MG63 (cell line): ENCODE measurements around the gene TENT5C. TPM values are rescaled to one million over a fixed set of nuclear protein-coding genes. Genes with fewer than 3 reads are reported as not detected.
A peak's percentile ranks its signal among the peaks of the same experiment; 100 is the strongest.

Source experiments
- DNase-seq: peaks from one replicate; pipeline ENCODE4 v3.0.0-alpha.2; 2020
- H3K27me3 ChIP-seq: fragments of 250-450 bp; sonication (Bioruptor Pico); 2 replicates; pipeline ENCODE4 v1.5.1; 2020; ENCODE audit warnings: mild to moderate bottlenecking, moderate library complexity
- H3K36me3 ChIP-seq: fragments of 250-450 bp; sonication (Bioruptor Pico); 2 replicates; pipeline ENCODE4 v1.5.1; 2020; ENCODE audit warnings: mild to moderate bottlenecking, moderate library complexity
- H3K4me3 ChIP-seq: fragments of 250-450 bp; sonication (Bioruptor Pico); 2 replicates; pipeline ENCODE4 v1.5.1; 2020; ENCODE audit warnings: mild to moderate bottlenecking, moderate library complexity
- H3K9me3 ChIP-seq: fragments of 250-450 bp; sonication (Bioruptor Pico); 2 replicates; pipeline ENCODE4 v1.5.1; 2020; ENCODE audit warnings: mild to moderate bottlenecking, moderate library complexity
- total RNA-seq: library from RNA; depleted of rRNA; stranded (reverse); fragments of >200 nt; shearing (Covaris generic); gene quantifications from 2 replicates; pipeline ENCODE4 v1.2.3, GENCODE V29; 2014; ENCODE audit warnings: low replicate concordance

The TENT5C gene
- total RNA-seq, 1 experiment from 2014 or later: 6.2 TPM

GRCh38 chr1:117582451-117582850 lies 23.4 kb upstream of the TENT5C start:
- no peaks in the 10 kb centered on the region for H3K27me3 ChIP-seq

GRCh38 chr1:117583247-117583646 lies 22.6 kb upstream of the TENT5C start:
- no peaks in the 10 kb centered on the region for H3K9me3 ChIP-seq
- H3K36me3 ChIP-seq: no peaks in the 10 kb centered on the region
- DNase-seq: no peak
- H3K4me3 ChIP-seq: no peak overlapping the region
- no peaks in the 10 kb centered on the region for H3K27me3 ChIP-seq

More at GRCh38 chr1:117582451-117582850, 23.4 kb upstream of the TENT5C start:
- peak; percentile 43 for DNase-seq
- Histone ChIP-seq H3K4me3 (no peak overlapping the region), H3K9me3 (no peaks in the 10 kb centered on the region), H3K36me3 (no peaks in the 10 kb centered on the region)

DNA sequence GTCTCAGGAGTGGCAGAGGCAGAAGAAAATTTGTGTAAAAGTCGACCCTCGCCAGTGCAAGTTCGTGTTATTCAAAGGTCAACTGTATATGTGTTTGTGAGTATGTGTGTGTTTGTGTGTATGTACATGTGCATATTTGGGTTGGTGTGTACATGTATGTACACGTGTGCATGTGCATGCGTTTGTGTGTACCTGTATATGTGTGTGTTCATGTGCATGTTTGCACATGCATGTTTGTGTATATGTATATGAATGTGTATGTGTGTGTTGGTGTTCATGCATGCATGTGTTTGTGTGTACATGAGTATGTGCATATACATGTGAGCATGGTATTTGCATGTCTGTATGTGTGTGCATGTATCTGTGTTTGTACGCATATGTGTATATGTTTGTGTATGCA lies 21.7 kb upstream of the TENT5C start:
- no peaks in the 10 kb centered on the region for H3K27me3 ChIP-seq
- no peak for DNase-seq
- no peaks in the 10 kb centered on the region for H3K9me3 ChIP-seq
- no peak overlapping the region for H3K4me3 ChIP-seq
- no peaks in the 10 kb centered on the region for H3K36me3 ChIP-seq

DNA sequence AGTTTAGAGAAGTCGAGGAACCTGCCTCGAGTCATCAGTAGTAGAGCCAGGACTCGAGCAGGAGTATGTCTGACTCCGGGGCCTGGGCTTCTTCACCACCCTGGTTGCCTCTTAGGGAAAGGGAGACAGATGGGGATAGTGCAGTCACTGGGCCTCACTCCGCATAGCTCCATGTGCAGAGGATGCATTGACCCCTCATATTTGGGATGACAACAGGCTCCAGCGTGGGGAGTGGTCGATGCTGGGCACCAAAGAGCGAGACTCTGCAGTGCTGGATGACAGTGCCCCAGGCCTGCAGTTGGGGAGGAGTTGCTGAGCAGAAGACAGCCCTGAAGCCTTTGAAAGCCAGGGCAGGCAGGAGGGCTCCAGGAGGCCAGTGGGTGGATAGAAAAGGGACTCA lies 20.8 kb upstream of the TENT5C start:
- Histone ChIP-seq H3K4me3 (no peak overlapping the region), H3K36me3 (no peaks in the 10 kb centered on the region), H3K9me3 (no peaks in the 10 kb centered on the region), H3K27me3 (no peaks in the 10 kb centered on the region)
- DNase-seq: no peak

DNA sequence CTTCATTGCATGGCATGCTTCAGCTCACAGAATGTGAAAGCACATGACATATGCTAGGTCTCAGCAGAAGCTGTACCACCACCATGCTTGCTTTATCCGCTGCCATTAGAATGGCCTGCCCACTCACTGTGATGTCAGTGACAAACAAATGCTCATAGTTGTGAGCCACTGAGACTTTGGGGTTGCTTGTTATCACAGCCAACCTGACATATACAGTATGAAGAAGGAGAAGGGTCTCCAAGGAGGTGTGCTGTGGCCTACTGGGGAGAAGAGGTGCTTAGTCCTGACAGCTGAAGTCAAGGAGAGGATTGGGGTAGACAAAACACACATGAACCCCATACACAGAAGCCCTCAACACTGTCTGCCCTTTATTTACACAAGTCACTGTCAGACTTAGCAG lies 19.5 kb upstream of the TENT5C start:
- Histone ChIP-seq H3K27me3 (no peaks in the 10 kb centered on the region), H3K4me3 (no peak overlapping the region), H3K36me3 (no peaks in the 10 kb centered on the region), H3K9me3 (no peaks in the 10 kb centered on the region)
- no peak for DNase-seq

DNA sequence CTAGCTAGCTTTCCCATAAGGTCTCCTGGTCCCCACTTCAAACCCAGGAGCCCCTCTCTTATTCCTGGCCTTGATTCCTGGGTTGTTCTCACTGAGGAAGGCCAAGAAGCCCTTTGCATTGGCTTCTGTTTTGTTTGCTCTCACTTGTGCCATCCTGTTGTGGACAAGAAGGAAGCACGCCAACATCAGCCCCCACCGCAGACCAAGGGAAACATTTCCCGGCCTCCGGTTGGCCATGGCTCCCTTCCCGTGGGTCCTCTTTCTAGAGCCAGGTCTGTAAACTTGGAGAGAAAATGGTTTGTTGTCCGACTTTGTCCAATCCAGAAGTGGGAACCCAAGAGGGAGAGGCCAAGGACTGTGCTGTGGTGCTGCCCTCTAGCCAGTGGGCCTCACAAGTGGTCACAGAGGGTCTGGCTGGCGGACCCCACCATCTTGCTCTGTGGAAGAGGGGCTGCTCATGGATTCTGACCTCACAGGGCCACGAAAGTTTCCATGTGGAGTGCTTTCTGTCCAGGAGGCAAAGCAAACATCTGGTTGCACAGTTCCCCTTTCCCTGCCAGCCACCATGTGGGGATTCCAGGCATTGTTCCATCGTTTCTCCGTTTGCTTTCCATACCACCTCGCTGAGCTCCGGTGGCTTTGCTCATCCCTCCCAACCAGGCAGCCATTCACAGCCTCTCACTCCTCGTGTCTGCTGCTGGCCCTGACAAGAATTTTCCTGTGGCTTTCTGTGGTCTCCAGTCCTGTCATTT lies 18.9 kb upstream of the TENT5C start:
- Histone ChIP-seq H3K36me3 (no peaks in the 10 kb centered on the region), H3K27me3 (no peaks in the 10 kb centered on the region), H3K4me3 (no peak overlapping the region), H3K9me3 (no peaks in the 10 kb centered on the region)
- no peak for DNase-seq

DNA sequence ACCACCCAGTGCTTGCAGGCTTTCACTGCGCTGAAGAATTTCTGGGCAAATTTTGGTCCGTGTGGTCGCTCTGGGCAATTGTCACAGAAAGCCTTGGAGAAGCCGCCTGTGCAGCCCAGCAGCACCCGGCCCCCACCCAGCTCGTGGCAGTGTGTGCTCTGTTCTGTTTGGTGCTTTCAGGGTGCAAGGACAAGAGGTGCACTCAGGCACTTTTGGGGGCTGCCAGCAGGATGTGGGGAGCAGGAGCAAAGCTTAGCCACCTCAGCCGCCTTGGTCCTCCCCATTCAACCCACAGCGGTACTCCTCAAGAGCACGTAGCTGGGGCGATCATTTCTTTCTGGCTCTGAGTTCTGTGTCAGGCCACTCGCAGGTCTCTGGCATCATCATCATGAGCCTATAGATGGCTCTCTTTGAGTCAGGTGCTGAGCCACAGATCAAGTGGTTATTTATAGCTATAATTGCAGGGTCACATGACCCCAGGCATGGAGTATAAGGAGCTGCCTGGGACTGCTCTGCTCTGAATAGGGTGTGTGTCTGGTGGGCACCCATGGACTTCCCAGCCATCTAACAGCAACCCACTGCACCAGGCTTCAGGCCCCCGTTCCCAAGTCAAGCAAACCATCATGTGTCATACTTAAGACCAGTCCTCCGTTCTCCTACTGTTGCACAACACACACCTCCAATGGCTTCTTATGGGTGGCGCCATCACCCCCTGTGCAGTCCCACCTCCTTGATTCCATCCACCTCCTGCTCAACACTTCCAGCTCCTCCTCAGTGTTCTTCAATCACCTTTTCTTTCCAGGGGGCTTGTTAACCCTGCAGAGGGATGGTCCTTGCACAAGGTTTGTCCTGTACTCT lies 18.1 kb upstream of the TENT5C start:
- no peak for DNase-seq
- H3K9me3 ChIP-seq: no peaks in the 10 kb centered on the region
- no peak overlapping the region for H3K4me3 ChIP-seq
- no peaks in the 10 kb centered on the region for H3K27me3 ChIP-seq
- no peaks in the 10 kb centered on the region for H3K36me3 ChIP-seq

DNA sequence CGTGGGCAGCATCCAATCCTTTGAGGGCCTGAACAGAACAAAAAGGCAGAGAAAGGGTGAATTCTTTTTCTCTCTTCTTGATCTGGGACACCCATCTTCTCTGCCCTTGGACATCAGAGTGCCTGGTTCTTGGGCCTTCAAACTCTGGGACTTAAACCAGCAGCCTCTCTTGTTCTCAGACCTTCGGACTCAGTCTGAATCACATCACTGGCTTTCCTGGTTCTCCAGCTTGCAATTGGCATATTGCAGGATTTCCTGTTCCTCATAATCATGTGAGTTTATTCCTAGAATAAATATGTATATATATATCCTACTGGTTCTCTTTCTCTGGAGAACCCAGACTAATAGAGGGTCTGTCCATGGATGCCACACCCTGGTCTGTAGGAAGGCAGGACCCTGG lies 16.3 kb upstream of the TENT5C start:
- Histone ChIP-seq H3K27me3 (no peaks in the 10 kb centered on the region), H3K9me3 (no peaks in the 10 kb centered on the region)
- no peak for DNase-seq

GRCh38 chr1:117590273-117590925 lies 15.4 kb upstream of the TENT5C start:
- no peak overlapping the region for H3K4me3 ChIP-seq
- no peaks in the 10 kb centered on the region for H3K27me3 ChIP-seq
- H3K9me3 ChIP-seq: no peaks in the 10 kb centered on the region
- no peaks in the 10 kb centered on the region for H3K36me3 ChIP-seq
- DNase-seq: no peak

More for the DNA sequence above, 16.3 kb upstream of the TENT5C start:
- Histone ChIP-seq H3K36me3 (no peaks in the 10 kb centered on the region), H3K4me3 (no peak overlapping the region)

GRCh38 chr1:117591252-117591651 lies 14.6 kb upstream of the TENT5C start:
- Histone ChIP-seq H3K36me3 (no peaks in the 10 kb centered on the region), H3K27me3 (no peaks in the 10 kb centered on the region), H3K9me3 (no peaks in the 10 kb centered on the region), H3K4me3 (no peak overlapping the region)
- no peak for DNase-seq

GRCh38 chr1:117592155-117592554 lies 13.7 kb upstream of the TENT5C start:
- H3K36me3 ChIP-seq: no peaks in the 10 kb centered on the region
- no peak for DNase-seq
- H3K27me3 ChIP-seq: no peaks in the 10 kb centered on the region
- no peaks in the 10 kb centered on the region for H3K9me3 ChIP-seq
- no peak overlapping the region for H3K4me3 ChIP-seq

GRCh38 chr1:117594261-117594990 lies 11.4 kb upstream of the TENT5C start:
- no peaks in the 10 kb centered on the region for H3K27me3 ChIP-seq
- H3K4me3 ChIP-seq: no peak overlapping the region
- H3K9me3 ChIP-seq: no peaks in the 10 kb centered on the region
- no peaks in the 10 kb centered on the region for H3K36me3 ChIP-seq
- no peak for DNase-seq

DNA sequence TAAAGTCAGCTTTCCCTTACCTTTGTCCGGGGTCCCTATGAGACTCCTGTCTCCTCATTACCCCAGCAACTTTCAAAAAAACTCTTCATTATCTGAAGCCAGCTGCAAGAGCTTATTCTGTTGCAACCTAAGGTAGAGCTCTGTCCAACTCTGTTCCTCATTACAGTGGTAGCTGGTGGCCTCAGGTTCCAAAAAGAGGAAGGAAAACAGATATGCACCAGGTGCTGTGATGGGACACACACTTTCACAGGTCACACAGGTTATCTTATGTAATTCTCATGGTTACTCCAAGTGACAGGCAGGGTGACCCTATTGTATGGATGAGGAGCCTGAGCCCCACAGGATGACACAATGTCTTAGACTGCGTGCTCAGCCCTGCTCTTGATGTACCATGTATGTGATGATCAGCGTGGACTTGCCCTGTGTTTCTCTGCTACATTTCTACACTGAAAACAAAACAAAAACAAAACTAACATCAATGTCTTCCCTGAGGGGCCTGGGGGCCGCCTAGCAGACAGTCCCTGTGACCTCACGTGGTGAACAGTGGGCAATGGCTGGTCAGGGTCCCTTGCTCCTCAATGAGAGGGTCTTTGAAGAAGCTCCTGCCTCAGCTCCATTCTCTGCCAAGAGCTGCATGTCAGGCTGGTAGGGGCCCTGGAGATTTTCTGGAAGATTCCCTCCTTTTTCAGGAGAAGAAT lies 9.7 kb upstream of the TENT5C start:
- DNase-seq: no peak

GRCh38 chr1:117598489-117598888 lies 7.4 kb upstream of the TENT5C start:
- no peaks in the 10 kb centered on the region for H3K27me3 ChIP-seq
- H3K4me3 ChIP-seq: no peak overlapping the region
- no peak for DNase-seq
- no peaks in the 10 kb centered on the region for H3K36me3 ChIP-seq
- H3K9me3 ChIP-seq: no peaks in the 10 kb centered on the region

More for the DNA sequence above, 9.7 kb upstream of the TENT5C start:
- Histone ChIP-seq H3K36me3 (no peaks in the 10 kb centered on the region), H3K4me3 (no peak overlapping the region), H3K27me3 (no peaks in the 10 kb centered on the region), H3K9me3 (no peaks in the 10 kb centered on the region)

DNA sequence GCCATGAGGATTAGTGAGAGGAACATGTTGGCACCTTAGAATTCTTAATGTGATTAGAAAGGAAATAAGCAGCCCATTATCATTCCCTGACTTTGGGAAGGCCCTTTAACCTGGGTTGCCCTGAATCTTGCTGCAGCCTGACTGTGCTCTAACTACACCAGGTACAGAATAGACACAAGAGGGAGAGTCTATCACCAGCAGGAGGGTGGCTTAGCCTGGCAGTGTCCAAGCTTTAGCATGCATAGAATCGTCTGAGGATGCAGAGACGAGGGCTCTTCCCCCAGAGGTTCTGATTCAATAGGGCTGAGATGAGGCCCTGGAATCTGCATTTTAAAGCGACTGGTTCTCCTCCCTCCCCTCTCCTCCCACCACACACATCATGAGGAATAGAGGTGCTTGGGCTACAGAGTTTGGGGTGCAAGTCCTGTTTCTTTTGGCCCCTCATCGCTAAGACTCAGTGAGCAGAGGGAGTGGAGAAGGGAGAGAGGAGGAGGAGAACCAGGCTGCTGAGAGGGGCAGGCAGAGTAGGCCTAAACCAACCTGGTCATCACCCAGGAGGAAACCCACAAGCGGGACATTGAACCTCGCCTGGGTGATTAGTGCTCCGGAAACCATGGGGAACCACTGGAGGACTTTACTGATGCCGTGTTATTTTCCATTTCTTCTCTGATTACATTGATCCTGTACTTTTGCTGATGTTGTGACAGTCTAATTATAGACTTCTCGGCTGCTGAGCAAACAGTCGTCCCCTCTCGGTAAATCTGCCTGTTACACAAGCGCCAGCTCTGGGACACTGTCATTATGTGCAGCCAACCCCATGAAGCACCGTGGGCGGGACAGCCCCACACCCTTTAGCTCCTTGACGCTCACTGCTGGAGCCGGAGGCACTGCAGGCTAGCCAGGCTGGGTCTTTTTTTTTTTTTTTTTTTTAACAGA lies 6.3 kb upstream of the TENT5C start:
- Histone ChIP-seq H3K4me3 (no peak overlapping the region), H3K36me3 (no peaks in the 10 kb centered on the region), H3K27me3 (no peaks in the 10 kb centered on the region), H3K9me3 (no peaks in the 10 kb centered on the region)
- DNase-seq: no peak
